ENCODE results near the gene RTP5.

GRCh38 chr2:241861264-241861663 is 8.3 kb upstream of the RTP5 start:
- TF ChIP-seq CTCF (conservative IDR thresholded peaks at IDR 0.05 in 1 of 2, IDR thresholded peaks at IDR 0.05 in 1 of 2; ENCODE audit: low read depth in 1 of 2, low read length in 2 of 2), result no peak
- TF ChIP-seq EZH2 (IDR thresholded peaks at IDR 0.05; ENCODE audit: low read length, missing control alignments), result no peak

Data from fibroblast of lung (primary cell).